ENCODE data around the gene RBL1.

The RBL1 gene

DNA sequence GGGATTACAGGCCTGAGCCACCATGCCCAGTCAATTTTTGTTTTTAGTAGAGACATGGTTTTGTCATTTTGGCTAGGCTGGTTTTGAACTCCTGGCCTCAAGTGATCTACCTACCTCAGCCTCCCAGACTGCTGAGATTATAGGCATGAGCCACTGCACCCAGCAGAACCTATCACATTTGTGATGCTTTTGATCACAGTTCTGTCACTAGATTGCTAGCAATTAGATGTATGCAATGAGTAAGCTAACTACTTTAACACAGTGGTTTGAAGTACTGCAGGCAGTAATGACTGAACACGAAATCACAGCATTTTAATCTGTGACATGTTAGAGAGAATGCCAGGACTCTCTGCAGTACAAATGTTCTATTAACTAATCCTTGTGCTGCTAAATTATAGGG, 124.7 kb downstream of the RBL1 start:
- Histone ChIP-seq H3K36me3 (ENCODE audit: insufficient read depth, low read length) (no peaks in the 10 kb centered on the region), H3K4me2 (ENCODE audit: low read depth, low read length, poor library complexity, severe bottlenecking) (no peak overlapping the region), H3K27me3 (ENCODE audit: insufficient read depth, low read length, poor library complexity, severe bottlenecking) (no peaks in the 10 kb centered on the region), H3F3A (ENCODE audit: low read depth) (peaks cover 8% of the 10 kb centered on the region; the same call in 1 of the 2 replicates), H3K4me3 (ENCODE audit: low read length, poor library complexity, severe bottlenecking) (no peak overlapping the region), H3K9me2 (replicated peaks; ENCODE audit: low read depth, low read length) (no peaks in the 10 kb centered on the region), H3K79me2 (ENCODE audit: insufficient read depth, low read length) (no peaks in the 10 kb centered on the region), H3K4me1 (ENCODE audit: insufficient read depth, low read length, poor library complexity, severe bottlenecking) (peaks cover 29% of the 10 kb centered on the region), H3K9me3 (ENCODE audit: insufficient read depth, low read depth, low read length) (no peaks in the 10 kb centered on the region), H2AFZ (ENCODE audit: low read length) (no peak overlapping the region), H3K9ac (ENCODE audit: low read depth, low read length, poor library complexity, severe bottlenecking) (no peak overlapping the region), H4K20me1 (ENCODE audit: insufficient read depth, low read length, poor library complexity, severe bottlenecking) (no peaks in the 10 kb centered on the region)
- TF ChIP-seq, protein P1, sequence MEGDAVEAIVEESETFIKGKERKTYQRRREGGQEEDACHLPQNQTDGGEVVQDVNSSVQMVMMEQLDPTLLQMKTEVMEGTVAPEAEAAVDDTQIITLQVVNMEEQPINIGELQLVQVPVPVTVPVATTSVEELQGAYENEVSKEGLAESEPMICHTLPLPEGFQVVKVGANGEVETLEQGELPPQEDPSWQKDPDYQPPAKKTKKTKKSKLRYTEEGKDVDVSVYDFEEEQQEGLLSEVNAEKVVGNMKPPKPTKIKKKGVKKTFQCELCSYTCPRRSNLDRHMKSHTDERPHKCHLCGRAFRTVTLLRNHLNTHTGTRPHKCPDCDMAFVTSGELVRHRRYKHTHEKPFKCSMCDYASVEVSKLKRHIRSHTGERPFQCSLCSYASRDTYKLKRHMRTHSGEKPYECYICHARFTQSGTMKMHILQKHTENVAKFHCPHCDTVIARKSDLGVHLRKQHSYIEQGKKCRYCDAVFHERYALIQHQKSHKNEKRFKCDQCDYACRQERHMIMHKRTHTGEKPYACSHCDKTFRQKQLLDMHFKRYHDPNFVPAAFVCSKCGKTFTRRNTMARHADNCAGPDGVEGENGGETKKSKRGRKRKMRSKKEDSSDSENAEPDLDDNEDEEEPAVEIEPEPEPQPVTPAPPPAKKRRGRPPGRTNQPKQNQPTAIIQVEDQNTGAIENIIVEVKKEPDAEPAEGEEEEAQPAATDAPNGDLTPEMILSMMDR (conservative IDR thresholded peaks at IDR 0.05; ENCODE audit: low read length) = no peak
- TF ChIP-seq EZH2phosphoT487 (IDR thresholded peaks at IDR 0.05; ENCODE audit: borderline replicate concordance) = no peak

DNA sequence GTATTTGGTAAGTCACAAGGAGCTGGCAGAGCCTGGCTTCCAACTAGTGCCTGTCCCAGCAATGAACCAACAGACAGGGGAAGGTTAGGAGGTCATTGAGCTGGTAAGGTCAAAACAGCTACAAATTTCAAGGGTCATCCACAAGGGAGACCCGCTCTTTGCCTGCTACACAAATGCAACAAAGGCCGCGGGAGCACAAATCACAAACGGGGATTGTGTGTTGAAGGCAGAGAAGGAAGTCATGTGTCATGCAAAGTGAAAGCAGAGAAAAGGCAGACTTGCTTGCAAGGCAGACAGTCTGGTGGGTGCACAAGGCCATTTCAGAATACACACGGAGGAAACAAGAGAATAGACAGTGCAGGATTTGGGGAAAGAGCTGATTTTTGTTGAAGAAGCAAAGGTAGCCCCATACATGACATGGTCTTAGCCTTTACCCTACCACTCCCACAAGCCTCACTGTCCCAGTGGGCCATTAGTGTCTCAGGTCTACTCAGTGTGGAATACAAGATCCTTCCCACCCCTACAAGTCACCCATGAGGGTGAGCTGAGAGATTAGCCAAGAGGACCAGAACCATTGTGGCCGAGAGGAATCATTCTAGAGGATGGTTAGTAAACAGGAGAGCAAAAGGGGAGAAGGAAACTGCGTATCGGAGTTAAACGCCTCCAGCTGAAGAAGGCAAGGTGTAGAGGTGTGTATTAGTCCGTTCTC, 126.2 kb downstream of the RBL1 start:
- Histone ChIP-seq H3K27me3 (ENCODE audit: insufficient read depth, low read length, poor library complexity, severe bottlenecking) (no peaks in the 10 kb centered on the region), H3K4me2 (ENCODE audit: low read depth, low read length, poor library complexity, severe bottlenecking) (no peak overlapping the region), H3F3A (ENCODE audit: low read depth) (peaks cover under 1% of the 10 kb centered on the region; the same call in 1 of the 2 replicates), H3K36me3 (ENCODE audit: insufficient read depth, low read length) (no peaks in the 10 kb centered on the region), H3K79me2 (ENCODE audit: insufficient read depth, low read length) (no peaks in the 10 kb centered on the region), H2AFZ (ENCODE audit: low read length) (peak overlapping the region; percentile 80), H3K9ac (ENCODE audit: low read depth, low read length, poor library complexity, severe bottlenecking) (no peak overlapping the region), H3K4me3 (ENCODE audit: low read length, poor library complexity, severe bottlenecking) (no peak overlapping the region), H4K20me1 (ENCODE audit: insufficient read depth, low read length, poor library complexity, severe bottlenecking) (no peaks in the 10 kb centered on the region), H3K4me1 (ENCODE audit: insufficient read depth, low read length, poor library complexity, severe bottlenecking) (peaks cover 22% of the 10 kb centered on the region), H3K9me3 (ENCODE audit: insufficient read depth, low read depth, low read length) (no peaks in the 10 kb centered on the region), H3K9me2 (replicated peaks; ENCODE audit: low read depth, low read length) (no peaks in the 10 kb centered on the region)
- TF ChIP-seq EZH2phosphoT487 (IDR thresholded peaks at IDR 0.05; ENCODE audit: borderline replicate concordance) = no peak
- TF ChIP-seq, protein P1 (conservative IDR thresholded peaks at IDR 0.05; ENCODE audit: low read length) = no peak

DNA sequence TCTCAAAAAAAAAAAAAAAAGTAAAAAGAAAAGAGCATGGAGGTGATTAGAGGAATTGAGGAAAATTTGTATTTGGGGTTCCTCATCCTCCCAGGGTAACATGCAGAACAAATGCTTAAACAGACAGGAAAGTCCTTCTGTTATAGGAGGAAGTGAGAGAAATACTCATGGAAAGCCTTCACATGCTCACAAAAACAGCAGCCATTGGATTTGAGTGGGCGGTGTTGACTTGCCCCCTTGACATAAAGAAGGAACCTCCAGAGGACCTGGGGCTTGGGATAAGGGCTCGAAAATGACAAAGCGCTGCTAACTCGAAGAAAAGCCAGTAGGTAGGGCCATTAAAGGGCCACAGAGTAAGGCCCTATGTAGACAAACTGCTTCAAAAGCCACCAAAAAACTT, 126.7 kb downstream of the RBL1 start:
- peak overlapping the region; percentile 80 for H2AFZ ChIP-seq (ENCODE audit: low read length)
- H3F3A ChIP-seq (ENCODE audit: low read depth) = no peaks in the 10 kb centered on the region
- H4K20me1 ChIP-seq (ENCODE audit: insufficient read depth, low read length, poor library complexity, severe bottlenecking) = no peaks in the 10 kb centered on the region
- H3K27me3 ChIP-seq (ENCODE audit: insufficient read depth, low read length, poor library complexity, severe bottlenecking) = no peaks in the 10 kb centered on the region
- no peaks in the 10 kb centered on the region for H3K9me2 ChIP-seq (replicated peaks; ENCODE audit: low read depth, low read length)
- no peak overlapping the region for H3K9ac ChIP-seq (ENCODE audit: low read depth, low read length, poor library complexity, severe bottlenecking)
- no peaks in the 10 kb centered on the region for H3K79me2 ChIP-seq (ENCODE audit: insufficient read depth, low read length)
- H3K9me3 ChIP-seq (ENCODE audit: insufficient read depth, low read depth, low read length) = no peaks in the 10 kb centered on the region
- no peaks in the 10 kb centered on the region for H3K36me3 ChIP-seq (ENCODE audit: insufficient read depth, low read length)
- no peak overlapping the region for H3K4me2 ChIP-seq (ENCODE audit: low read depth, low read length, poor library complexity, severe bottlenecking)
- TF ChIP-seq, protein P1 (conservative IDR thresholded peaks at IDR 0.05; ENCODE audit: low read length) = no peak
- TF ChIP-seq EZH2phosphoT487 (IDR thresholded peaks at IDR 0.05; ENCODE audit: borderline replicate concordance) = no peak
- no peak overlapping the region for H3K4me3 ChIP-seq (ENCODE audit: low read length, poor library complexity, severe bottlenecking)
- H3K4me1 ChIP-seq (ENCODE audit: insufficient read depth, low read length, poor library complexity, severe bottlenecking) = peaks cover 17% of the 10 kb centered on the region

Measured in Loucy (cell line).